CD4-positive, alpha-beta T cell treated with Interleukin-4 for 1 hour (primary cell): Measurements from ENCODE around the gene GOLPH3.

Source experiments
- DNase-seq, 2 donors: peaks; one replicate each; pipeline ENCODE4 v3.0.0-alpha.2; 2020 to 2022

Gene GOLPH3

DNA sequence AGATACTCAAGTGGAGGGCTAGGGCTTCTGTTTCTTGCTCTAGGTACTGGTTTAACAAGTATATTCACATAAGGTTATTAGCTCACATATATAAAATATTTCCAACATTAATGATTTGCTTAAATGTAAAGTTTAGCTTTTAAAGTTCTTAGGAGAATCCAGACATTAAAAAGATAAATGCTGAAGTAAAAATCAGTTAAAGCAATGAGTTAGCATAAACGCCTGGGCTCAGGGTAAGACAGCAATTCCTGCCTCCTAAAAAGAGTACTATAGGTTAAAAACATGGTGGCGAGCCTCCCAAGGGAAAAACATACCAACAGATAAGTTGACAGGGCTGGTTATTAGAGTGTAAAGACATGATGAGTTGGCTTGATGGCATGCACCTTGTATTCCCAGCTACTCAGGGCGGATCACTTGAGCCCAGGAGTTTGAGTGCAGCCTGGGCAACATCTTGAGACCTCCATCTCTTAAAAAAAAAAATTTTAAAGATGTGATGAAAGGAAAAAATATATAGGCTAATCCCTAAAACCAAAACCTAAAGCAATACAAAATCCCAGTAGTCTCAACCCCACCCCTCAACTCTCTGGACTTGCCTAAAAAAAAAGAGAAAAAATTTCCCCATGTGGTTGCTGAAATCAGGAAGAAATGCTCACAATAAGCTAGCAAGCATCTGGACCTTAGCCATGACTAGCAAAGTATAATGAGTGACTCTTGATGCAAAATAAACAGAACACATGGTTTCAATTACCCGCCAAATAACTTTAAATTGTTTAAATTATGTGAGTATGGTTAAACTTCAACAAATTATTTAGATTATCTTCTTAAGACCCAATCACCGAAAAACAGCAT lies 3.6 kb downstream of the GOLPH3 start:
- DNase-seq = no peak

DNA sequence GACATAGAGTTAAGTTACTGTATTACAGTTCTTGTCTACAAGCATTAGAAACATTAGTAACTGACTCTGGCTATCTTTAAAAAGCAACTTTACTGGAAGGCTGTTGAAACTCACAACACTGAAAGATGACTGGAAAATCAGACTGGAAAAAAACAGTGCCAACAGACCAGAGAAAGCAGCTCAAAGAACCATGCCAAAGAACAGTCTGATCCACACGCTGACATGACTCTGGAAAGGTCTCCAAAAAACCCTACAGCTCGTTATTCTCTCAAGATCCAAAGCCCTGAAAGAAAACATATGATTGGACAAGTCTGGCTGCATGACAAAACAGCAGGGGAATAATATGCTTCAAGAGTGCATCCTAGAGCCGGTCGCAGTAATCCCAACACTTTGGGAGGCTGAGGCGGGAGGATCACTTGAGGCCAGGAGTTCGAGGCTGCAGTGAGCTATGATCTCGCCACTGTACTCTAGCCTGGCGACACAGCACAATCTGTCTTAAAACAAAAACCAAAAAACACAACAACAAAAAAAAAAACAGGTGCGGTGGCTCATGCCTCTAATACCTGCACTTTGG lies 5.6 kb downstream of the GOLPH3 start:
- DNase-seq = no peak

DNA sequence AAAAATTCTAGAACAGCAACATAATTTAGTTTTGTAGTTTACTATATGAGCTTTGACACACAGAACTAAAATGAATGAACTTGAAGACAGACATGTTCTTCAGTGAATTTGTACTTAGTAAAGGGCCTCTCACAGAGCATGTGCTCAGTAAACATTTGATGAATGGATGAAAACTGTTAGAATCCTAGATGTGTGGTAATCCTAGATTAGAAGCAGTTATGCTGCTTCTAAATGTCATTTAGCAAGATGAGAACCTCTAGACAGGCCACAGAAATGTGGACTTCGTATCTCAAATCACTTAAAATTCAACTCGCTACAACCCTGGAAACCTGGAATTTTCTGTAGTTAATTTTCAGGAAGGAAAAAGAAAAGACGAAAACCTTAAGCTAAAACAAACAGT lies 8.5 kb downstream of the GOLPH3 start:
- DNase-seq = no peak

DNA sequence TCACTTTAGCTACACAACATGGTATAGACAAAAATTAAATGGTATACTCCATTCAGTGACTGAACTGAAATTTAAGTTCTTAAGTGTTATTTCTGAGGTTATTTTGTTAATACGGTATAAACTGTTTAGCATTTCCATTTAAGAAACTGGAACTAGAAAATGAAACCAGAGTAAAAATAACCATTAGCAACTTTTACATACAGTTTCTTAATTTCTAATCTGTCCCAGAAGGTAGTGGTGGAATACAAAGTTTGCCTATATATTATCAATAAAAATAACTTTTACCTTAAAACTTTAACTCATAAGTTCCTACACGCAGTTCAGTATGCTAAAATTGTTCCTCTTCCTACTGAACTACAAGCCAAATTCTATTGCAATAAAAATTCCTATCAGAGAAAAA lies 10.3 kb downstream of the GOLPH3 start:
- no peak for DNase-seq

DNA sequence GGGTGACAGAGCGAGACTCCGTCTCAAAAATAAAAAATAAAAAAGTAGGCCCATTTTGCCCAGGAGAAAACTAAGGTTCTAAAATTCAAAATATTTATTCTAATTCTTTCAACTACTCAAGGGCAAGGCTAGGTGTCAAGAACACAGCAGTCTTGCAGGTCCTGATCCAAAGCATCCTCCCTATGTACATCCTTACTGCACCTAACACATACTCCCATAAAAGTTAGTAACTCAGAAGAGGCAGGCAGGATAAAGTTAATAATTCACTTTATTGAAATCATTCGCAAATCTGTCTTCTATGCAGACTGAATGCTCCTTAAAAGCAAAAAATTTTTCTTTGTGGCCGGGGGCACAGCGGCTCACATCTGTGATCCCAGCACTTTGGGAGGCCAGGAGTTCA lies 11.1 kb downstream of the GOLPH3 start:
- DNase-seq = no peak

DNA sequence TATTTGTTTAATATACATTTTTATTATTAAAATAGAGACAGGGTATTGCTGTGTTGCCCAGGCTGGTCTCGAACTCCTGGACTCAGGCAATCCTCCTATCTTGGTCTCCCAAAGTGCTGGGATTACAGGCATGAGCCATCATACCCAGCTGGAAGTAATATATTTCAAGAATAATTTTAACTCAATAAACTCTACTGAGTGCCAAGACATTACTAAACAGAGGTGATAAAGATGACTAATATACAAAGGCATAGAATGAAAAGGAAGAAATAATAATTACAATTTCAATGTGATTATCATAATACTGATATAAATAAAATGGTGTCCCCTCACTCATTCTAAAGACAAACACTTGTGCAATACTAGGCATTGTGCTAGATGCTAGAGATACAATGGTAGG lies 13.9 kb downstream of the GOLPH3 start:
- no peak for DNase-seq

DNA sequence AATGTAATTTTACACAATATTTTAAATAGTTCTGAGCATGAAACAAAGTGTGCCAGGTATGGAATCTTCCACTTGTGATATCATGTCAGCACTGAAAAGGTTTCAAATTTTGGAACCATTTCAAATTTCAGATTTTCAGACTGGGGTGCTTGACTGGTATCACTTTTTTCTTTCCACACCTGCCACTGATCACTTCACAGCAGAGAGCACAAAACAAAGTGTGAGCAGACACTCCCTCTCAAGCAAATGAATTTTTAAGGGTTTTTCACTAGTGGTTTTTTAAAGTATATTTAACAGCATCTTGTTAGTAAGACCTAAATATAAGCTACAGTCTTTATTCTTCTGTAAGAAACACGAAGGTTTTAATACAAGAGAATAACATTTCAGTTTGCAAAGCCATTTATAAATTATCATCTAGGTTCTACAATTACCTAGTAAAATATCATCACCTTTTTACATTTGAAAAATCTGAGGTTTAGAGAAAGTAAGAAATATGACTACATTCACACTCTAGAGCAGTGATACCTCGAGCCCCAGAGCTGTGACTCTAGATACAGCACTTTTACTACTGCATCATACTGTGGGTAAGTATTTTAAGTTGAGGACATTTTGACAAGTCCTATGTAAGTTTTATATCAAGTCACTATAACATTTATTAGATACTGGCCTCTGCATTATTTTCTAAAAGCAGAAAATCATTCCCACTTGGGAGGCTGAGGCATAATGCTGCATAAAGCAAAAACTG lies 14.6 kb downstream of the GOLPH3 start:
- DNase-seq = no peak

DNA sequence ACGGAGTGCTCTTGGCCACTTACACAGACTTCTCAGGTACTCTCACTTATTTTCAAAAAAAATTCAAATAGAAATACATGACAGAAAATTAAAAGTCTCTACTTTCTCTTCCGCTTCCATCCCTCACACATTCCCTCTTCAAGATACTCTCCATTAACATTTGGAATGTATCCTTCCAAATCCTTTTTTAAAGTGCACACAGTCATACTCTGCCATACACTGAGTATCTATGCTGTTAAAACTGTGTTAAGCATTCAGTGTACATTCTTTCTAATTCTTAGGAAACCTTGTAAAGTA lies 15.5 kb downstream of the GOLPH3 start:
- DNase-seq = no peak

DNA sequence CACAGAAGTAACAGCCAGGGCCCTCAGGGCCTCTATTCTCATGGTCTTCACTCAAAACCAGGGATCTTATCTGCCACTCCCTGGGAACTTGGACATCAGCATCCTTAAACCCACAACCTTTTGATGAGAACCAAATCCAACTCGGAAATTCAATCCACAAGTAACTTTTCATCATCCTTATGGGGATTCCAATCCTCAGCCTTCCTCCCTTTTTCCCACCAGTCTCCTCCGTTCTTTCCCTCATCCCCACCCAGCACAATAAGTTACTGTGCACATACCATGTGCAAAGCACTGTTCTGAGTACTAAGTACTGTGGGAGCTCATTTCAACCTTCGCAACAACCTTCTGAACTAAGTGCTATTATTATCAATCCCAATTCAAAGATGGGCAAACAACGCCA lies 17.0 kb downstream of the GOLPH3 start:
- DNase-seq = no peak

DNA sequence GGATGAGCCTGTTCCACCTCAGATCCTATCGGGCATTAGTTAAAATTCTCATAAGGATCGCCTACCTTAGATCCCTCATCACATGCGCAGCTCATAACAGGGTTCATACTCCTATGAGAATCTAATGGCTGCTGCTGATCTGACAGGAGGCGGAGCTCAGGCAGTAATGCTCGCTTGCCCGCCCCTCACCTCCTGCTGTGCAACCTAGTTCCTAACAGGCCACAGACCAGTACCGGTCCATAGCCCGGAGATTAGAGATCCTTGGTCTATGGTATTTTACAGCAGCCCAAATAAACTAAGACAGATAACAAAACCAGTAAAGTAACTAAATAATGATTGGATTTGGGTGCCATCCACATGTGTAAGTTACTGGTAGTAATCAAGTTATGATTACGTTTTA lies 17.5 kb downstream of the GOLPH3 start:
- DNase-seq = no peak

DNA sequence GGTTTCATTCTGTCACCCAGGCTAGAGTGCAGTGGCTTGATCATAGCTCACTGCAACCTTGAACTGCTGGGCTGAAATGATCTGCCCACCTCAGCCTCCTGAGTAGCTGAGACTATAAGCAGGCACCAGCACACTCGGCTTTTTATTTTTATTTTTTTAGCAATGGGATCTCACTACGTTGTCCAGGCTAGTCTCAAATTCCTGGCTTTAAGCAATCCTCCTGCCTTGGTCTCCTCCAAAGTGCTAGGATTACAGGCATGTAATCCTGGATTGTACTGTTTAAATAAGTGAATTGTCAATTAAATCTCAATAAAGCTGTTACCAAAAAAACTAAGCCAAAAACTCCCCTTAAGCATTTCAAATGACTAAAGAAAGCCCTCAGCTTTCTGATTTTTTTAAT lies 18.9 kb downstream of the GOLPH3 start:
- no peak for DNase-seq

DNA sequence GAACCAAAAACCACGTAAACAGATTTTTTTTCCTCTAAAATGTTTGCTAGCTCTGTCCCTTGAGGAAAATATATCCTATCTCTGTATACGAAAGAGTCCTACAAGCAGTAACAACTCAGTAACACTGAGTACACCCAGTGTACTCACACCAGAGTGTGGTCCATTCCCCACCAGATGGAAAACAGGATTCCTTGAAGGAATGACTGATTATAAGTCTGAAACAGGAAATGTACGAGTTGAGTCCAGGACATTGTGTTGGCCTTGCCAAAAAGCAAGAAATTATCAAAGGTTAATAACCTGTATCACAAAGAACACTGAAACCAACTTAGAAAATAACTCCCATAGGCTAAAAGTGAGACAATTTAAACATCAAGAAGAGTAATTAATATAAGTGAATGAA lies 20.4 kb downstream of the GOLPH3 start:
- no peak for DNase-seq

DNA sequence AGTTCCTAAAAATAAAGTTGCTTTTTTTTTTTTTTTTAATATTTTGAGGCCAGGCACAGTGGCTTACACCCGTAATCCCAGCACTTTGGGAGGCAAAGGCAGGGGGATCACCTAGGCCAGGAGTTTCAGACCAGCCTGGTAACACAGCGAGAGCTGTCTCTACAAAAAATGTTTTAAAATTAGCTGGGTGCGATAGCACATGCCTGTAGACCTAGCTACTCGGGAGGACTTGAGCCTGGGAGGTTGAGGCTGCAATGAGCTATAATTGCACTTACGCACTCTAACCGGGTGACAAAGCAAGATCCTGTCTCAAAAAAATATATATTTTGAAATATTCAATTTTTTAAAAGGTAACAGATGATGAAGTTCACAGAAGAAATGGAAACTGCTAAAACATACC lies 22.9 kb downstream of the GOLPH3 start:
- no peak for DNase-seq

DNA sequence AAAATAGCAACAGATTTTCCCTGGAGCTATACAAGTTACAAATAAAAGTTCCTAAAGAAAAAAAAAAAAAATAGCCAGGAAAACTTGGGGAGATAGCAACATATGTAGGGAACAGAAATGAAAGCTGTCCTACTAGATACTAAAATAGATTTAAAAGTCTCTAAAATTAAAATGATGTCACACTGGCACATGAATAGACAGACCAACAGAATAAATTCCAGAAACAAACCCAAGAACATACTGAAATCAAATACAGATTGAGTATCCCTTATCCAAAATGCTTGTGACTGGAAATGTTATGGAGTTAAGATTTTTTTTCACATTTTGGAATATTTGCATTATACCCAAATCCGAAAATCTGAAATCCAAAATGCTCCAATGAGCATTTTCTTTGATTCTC lies 23.8 kb downstream of the GOLPH3 start:
- DNase-seq = no peak

DNA sequence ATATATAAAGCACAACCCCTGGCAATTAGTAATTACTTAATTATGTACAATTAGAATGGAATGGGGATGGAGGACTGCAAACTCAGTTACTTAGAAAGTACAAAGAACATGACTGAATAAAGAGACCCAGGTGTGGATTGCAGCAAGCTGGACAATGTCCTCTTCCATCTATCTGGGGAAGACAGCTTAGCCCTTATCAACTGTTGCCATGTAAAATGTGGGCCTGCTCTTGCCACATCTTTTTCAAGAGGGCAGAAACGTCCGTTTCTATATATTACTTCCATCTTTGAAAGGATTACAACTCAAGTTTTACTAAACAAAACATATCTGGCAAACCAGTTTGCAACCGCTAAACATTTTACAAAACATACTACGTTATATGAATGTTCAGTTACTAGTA lies 26.2 kb downstream of the GOLPH3 start:
- no peak for DNase-seq

DNA sequence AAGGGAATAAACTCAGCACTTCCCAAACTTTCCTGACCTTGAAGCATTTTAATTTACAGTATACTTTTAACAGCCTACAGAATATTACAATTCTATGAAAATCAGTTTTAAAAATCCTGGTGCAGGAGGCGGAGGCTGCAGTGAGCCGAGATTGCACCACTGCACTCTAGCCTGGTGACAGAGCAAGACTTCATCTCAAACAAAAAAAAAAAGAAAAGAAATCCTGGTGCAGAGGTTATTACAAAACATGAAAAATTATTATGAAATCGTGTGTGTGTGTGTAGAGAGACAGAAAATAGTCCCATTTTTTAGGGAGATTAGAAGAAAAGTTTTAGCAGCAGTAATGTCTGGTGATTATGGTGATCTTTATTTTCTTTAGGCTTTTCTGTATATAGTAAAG lies 26.9 kb downstream of the GOLPH3 start:
- no peak for DNase-seq

DNA sequence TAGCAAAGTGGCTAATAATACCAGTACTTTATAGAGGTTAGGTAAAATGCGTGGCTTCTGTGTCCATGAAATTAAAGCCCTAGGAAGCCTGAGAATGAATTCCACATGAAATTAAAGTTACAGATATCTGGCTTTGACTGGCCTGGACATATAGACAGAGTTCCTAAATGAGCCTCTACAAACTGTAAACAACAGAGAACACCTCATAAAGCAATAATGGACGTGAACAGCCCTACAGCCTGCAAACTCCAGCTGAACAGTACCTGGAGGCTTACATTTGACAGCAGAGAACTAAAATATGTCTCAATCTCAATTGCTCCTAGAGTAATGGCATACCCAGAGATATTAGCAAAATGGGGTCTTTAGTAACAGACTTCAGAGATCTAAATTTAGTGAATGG lies 28.7 kb downstream of the GOLPH3 start:
- DNase-seq = no peak

DNA sequence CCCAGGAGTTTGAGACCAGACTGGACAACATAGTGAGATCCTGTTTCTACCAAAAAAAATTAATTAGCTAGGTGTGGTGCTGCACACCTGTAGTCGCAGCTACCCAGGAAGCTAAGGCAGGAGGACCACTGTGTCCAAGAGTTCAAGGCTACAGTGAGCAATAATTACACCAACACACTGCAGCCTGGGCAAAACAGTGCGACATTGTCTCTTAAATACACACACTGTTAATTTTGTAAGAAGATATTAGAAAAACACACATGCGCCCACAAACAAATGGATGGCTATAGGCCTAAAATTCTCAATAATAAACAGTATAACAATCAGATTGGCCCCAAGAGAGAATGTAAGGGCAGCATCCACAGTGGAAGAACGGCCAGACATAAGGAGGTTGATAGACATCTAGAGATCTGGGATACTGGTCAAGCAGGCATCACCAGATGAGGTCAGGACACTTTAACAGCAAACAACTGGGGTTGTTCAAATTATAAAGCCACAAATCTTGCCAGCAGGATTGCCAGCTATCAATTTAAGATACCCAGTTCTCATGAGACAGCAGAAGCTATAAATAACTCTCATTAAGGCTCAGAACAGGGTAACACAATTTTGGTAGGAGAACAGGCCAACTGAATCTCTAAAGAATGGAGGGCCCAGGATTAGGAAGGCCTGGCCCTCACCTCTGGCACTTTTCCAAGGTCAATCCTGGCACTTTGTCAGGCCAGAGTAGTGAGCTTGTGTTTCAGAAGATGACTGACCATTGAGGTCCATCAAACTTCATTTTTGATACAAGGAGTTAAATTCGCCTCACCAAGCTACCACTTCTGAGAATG lies 29.5 kb downstream of the GOLPH3 start:
- no peak for DNase-seq

DNA sequence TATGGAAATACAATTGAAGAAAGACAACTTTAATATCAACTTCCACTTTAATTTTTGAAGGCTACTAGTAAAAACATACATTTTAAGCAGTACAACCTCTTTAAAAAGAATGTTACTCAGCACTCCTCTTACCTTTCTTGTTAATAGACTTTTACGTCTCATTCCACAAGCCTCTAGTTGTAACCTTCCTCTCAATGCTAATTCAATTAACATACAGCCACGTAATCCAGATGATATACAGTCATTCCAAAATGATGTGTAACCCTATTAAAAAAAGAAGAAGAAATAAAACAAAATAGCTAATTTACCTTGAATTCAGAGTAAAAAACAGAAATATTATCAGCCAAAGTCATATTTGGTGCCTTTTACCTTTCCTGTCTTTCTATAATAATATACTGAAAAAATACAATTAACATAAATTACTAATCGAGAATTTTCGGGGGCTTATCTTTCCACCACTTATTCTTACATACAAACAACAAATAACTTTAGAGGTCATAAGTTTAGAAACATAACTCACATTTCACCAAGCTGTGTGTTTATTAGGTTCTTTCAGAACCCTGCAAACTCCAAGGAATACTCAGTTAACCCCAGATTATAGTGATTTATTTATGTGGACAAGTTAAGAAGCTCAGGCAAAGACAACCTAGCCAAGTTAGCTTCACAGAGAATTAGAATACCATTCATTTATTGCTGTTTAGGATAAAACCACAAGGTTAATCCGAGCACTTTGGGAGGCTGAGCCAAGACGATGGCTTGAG lies 30.3 kb downstream of the GOLPH3 start:
- DNase-seq = no peak

DNA sequence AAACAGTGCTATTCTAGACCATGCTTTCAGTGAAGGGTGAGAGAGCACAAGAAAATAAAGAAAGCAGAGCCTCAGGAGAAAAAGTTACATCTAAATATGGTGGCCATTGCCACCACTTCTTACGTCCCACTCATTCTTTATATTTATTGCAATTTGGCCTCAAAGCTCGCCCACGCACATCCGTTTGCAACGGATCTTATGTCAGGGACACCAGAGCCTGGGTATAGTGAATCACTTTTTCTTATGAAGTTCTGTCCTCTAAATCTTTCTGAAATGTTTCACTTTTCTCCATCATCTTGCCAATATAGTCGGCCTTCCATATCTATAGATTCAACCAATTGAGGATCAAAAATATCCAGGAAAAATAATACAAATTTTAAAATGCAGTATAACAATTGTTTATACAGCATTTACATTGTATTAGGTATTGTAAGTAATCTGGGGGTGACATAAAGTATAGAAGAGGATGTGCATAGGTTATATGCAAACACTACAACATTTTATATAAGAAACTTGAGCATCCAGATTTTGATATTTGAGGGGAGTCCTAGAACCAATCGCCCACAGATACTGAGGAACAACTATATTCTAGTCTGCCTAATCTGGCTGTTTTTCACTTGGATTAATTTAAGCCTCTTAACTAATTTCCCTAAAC lies 35.2 kb downstream of the GOLPH3 start:
- peak in 1 of 2 donors; percentile 18 for DNase-seq

DNA sequence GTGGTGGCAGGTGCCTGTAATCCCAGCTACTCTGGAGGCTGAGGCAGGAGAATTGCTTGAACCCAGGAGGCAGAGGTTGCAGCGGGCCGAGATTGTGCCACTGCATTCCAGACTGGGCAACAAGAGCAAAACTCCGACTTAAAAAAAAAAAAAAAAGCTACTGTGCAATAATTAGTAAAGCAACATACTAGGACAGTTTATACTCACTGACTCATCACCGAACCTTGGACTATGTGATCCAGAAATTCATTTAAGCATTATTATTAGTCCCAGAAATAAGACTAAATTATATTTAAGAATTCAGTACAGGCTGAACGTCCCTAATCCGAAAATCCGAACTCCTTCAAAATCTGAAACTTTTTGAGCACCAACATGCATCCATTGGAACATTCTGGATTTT lies 37.8 kb downstream of the GOLPH3 start:
- DNase-seq = no peak

DNA sequence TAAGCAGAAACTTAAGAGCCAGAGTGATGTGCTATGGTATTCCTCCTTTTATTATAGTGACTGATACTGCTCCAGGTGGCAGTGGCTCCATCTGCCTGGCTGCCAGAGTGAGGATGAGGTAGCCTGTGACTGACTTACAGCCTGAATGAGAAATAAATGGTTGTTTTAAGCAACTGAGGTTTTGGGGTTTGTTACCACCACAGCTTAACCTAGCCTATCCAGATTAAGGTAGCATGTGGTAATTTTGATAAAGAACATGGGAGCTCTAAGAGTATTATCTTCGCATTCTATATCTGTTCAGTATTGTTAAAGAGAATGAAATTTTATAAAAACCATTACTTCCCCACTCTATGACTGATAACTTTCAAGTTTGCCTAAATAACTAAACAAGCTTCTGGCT lies 39.0 kb downstream of the GOLPH3 start:
- DNase-seq = no peak
